ENCODE data around the gene LCE3B. TPM values are rescaled to one million over a fixed set of nuclear protein-coding genes. Genes with fewer than 3 reads are reported as not detected.
"Not testable (repeated sequence)": the region's sequence is repeated elsewhere in the genome, so short reads cannot be mapped to it uniquely, and the experiment has no call there.

The LCE3B gene
- total RNA-seq, 4 donors from 2014 or later, result not detected

GRCh38 chr1:152577168-152577567, 36.4 kb upstream of the LCE3B start:
- no peak overlapping the region for H3K27ac ChIP-seq
- DNase-seq, result no peak
- H3K36me3 ChIP-seq, result no peaks in the 10 kb centered on the region
- H3K27me3 ChIP-seq, result no peaks in the 10 kb centered on the region
- H3K4me1 ChIP-seq, result no peaks in the 10 kb centered on the region
- TF ChIP-seq CTCF (IDR thresholded peaks at IDR 0.05 in 4 of 5, conservative IDR thresholded peaks at IDR 0.05 in 1 of 5), result no peak
- TF ChIP-seq POLR2A (IDR thresholded peaks at IDR 0.05), result no peak
- no peak overlapping the region for H3K4me3 ChIP-seq
- intact Hi-C loops (cut with DNase I; ENCODE audit: low total_unique reads), result no loop called here
- ATAC-seq, result no peak
- in situ Hi-C loops (cut with MboI; ENCODE audit: low sequenced_read_pairs in 4 of 4), result loop anchor here in 1 of 4 donors (10.0 kb wide), 1 partner anchor 48 kb away; the partner anchor contains the start of gene LCE3A
- no peaks in the 10 kb centered on the region for H3K9me3 ChIP-seq

GRCh38 chr1:152579526-152579925, 34.1 kb upstream of the LCE3B start:
- H3K36me3 ChIP-seq; DNase-seq; H3K9me3 ChIP-seq; H3K27me3 ChIP-seq; H3K4me1 ChIP-seq; ATAC-seq; H3K27ac ChIP-seq; intact Hi-C loops (cut with DNase I; ENCODE audit: low total_unique reads); H3K4me3 ChIP-seq: not testable (repeated sequence)
- in situ Hi-C loops (cut with MboI; ENCODE audit: low sequenced_read_pairs in 4 of 4), result loop anchor here in 1 of 4 donors (10.0 kb wide), 1 partner anchor 45 kb away; the partner anchor contains the start of gene LCE3A

GRCh38 chr1:152580433-152580832, 33.2 kb upstream of the LCE3B start, which contains the start of gene LCE3D:
TSS of gene LCE3D (minus strand) at chr1:152580516. CDS start at chr1:152579936, 580 bp downstream.
- Histone ChIP-seq H3K36me3 (no peaks in the 10 kb centered on the region), H3K4me1 (no peaks in the 10 kb centered on the region), H3K4me3 (no peak within 1 kb of the TSS), H3K27me3 (no peaks in the 10 kb centered on the region), H3K27ac (no peak within 1 kb of the TSS), H3K9me3 (no peaks in the 10 kb centered on the region)
- TF ChIP-seq CTCF (IDR thresholded peaks at IDR 0.05 in 4 of 5, conservative IDR thresholded peaks at IDR 0.05 in 1 of 5) (no peak), POLR2A (IDR thresholded peaks at IDR 0.05) (no peak)
- ATAC-seq, result no peak
- in situ Hi-C loops (cut with MboI; ENCODE audit: low sequenced_read_pairs in 4 of 4) (no loop called here), intact Hi-C loops (cut with DNase I; ENCODE audit: low total_unique reads) (loop anchor here (5.0 kb wide), 1 partner anchor 37 kb away; no protein-coding TSS in a partner anchor)
- DNase-seq, result no peak

- DNase-seq (no peak), ATAC-seq (no peak)
- H3K27ac ChIP-seq, result no peak overlapping the region
- H3K4me1 ChIP-seq, result no peaks in the 10 kb centered on the region
- H3K36me3 ChIP-seq, result no peaks in the 10 kb centered on the region
- H3K4me3 ChIP-seq, result no peak overlapping the region
- intact Hi-C loops (cut with DNase I; ENCODE audit: low total_unique reads) (loop anchor here (5.0 kb wide), 1 partner anchor 35 kb away; no protein-coding TSS in a partner anchor), in situ Hi-C loops (cut with MboI; ENCODE audit: low sequenced_read_pairs in 4 of 4) (no loop called here)
- TF ChIP-seq POLR2A (IDR thresholded peaks at IDR 0.05) (no peak), CTCF (IDR thresholded peaks at IDR 0.05 in 4 of 5, conservative IDR thresholded peaks at IDR 0.05 in 1 of 5) (no peak)
- H3K9me3 ChIP-seq, result no peaks in the 10 kb centered on the region
- H3K27me3 ChIP-seq, result no peaks in the 10 kb centered on the region
Measured at GRCh38 chr1:152582647-152583046, 31.0 kb upstream of the LCE3B start.

- ATAC-seq (no peak), DNase-seq (no peak)
- H3K9me3 ChIP-seq, result no peaks in the 10 kb centered on the region
- no peak for TF ChIP-seq POLR2A (IDR thresholded peaks at IDR 0.05)
- TF ChIP-seq CTCF (IDR thresholded peaks at IDR 0.05 in 4 of 5, conservative IDR thresholded peaks at IDR 0.05 in 1 of 5), result no peak
- in situ Hi-C loops (cut with MboI; ENCODE audit: low sequenced_read_pairs in 4 of 4) (no loop called here), intact Hi-C loops (cut with DNase I; ENCODE audit: low total_unique reads) (no loop called here)
- H3K27ac ChIP-seq, result no peak overlapping the region
- H3K4me1 ChIP-seq, result no peaks in the 10 kb centered on the region
- no peak overlapping the region for H3K4me3 ChIP-seq
- no peaks in the 10 kb centered on the region for H3K36me3 ChIP-seq
- H3K27me3 ChIP-seq, result no peaks in the 10 kb centered on the region
Measured at GRCh38 chr1:152585586-152585985, 28.0 kb upstream of the LCE3B start.
